IPS-20b (cell line): ENCODE data around the gene PKN2.
A peak's percentile ranks its signal among the peaks of the same experiment; 100 is the strongest.

Experiments used
- H3K27ac ChIP-seq: one replicate; pipeline ENCODE4 v1.5.1; 2013; ENCODE audit warnings: low read length
- H3K27me3 ChIP-seq: 2 replicates; pipeline ENCODE4 v1.6.1; 2013; ENCODE audit warnings: mild to moderate bottlenecking, low read length, inconsistent platforms; ENCODE audit not compliant: insufficient read depth
- H3K36me3 ChIP-seq: 2 replicates; pipeline ENCODE4 v1.6.1; 2013; ENCODE audit warnings: low read depth, mild to moderate bottlenecking, inconsistent platforms, low read length, moderate library complexity; ENCODE audit not compliant: insufficient read depth
- H3K4me1 ChIP-seq: 2 replicates; pipeline ENCODE4 v1.6.1; 2013; ENCODE audit warnings: mild to moderate bottlenecking, control low read depth, inconsistent platforms, low read length, moderate library complexity; ENCODE audit not compliant: insufficient read depth
- H3K4me3 ChIP-seq: 2 replicates; pipeline ENCODE4 v1.5.1; 2013; ENCODE audit warnings: mild to moderate bottlenecking, low read length, inconsistent platforms
- H3K9ac ChIP-seq: 2 replicates; pipeline ENCODE4 v1.6.1; 2013; ENCODE audit warnings: low read depth, mild to moderate bottlenecking, inconsistent platforms, low read length, moderate library complexity
- H3K9me3 ChIP-seq: 2 replicates; pipeline ENCODE4 v1.6.1; 2013; ENCODE audit warnings: mild to moderate bottlenecking, low read depth, low read length, inconsistent platforms; ENCODE audit not compliant: insufficient read depth

The PKN2 gene

DNA sequence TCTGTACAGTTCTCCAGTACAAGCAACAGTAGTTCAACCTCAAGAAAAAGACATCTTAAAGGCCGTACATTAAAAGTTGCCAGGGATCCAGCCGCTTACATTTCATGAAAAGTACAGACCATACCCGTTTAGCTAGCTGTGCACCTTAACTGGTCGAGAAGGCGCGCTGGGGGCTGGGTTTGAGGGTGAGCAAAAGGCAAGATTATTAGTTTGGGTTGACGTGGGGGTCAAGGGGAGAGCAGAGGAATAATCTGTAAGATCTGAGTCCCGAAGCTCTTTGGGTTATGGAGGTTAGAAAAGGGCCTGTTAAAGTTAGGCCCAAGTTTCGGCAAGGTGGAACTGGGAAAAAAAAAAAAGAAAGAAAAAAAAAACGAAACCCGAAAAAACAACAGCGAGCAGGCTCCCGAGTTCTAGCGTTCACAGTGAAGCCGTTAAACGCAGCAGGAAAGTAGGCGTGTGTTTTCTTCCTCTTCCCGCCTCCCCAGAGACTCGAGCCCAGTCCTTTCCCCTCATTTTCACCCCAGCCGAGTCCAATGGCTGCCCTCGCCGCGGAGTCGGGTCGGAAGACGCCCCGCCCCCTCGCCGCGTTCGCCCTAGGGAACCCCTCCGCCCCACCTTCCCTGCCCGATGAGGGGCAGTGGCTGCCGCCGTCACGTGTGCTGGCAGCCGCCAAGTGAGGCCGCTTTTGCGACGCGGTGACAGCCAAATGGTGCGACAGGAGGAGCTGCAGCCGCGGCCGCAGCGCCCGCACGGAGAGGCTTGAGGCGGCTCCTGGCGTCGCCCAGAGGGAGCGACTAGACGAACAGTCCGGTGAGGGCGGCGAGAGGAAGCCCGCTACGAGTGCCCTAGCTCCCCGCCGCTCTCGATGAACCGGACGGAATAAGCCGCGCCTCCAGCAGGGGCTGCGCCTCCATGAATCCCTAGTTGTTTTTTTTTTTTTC is at the start of gene PKN2:
PKN2 (plus strand) TSS at position 733 of the 941 bp plus-strand sequence. CDS start 308 bp downstream, outside the sequence.
- H3K9ac ChIP-seq = peak within 1 kb of the TSS; percentile 96
- no peaks in the 10 kb centered on the region for H3K9me3 ChIP-seq
- H3K4me1 ChIP-seq = peaks cover 4% of the 10 kb centered on the region; the same call in 1 of the 2 replicates
- H3K36me3 ChIP-seq = no peaks in the 10 kb centered on the region
- H3K27ac ChIP-seq = peak within 1 kb of the TSS; percentile 96
- H3K27me3 ChIP-seq = no peaks in the 10 kb centered on the region
- peak within 1 kb of the TSS; percentile 88 for H3K4me3 ChIP-seq

DNA sequence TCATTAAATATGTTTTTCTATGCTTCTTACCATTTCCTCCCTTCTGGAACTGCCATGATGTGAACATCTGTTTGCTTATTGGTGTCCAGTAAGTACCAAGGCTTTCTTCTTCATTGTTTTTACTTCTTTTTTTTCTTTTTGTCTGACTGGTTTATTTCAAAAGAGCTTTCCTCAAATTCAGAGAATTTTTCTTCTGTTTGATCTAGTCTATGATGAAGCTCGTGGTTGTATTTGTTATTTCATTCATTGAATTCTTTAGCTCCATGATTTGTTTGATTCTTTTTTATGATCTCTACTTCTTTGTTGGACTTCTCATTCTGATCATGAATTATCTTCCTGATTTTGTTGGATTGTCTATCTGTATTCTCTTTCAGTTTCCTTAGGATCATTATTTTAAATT is 49.5 kb upstream of the PKN2 start:
- no peaks in the 10 kb centered on the region for H3K27me3 ChIP-seq
- no peaks in the 10 kb centered on the region for H3K4me1 ChIP-seq
- H3K4me3 ChIP-seq = no peak overlapping the region
- no peak overlapping the region for H3K9ac ChIP-seq
- H3K9me3 ChIP-seq = no peaks in the 10 kb centered on the region
- no peak overlapping the region for H3K27ac ChIP-seq
- no peaks in the 10 kb centered on the region for H3K36me3 ChIP-seq

DNA sequence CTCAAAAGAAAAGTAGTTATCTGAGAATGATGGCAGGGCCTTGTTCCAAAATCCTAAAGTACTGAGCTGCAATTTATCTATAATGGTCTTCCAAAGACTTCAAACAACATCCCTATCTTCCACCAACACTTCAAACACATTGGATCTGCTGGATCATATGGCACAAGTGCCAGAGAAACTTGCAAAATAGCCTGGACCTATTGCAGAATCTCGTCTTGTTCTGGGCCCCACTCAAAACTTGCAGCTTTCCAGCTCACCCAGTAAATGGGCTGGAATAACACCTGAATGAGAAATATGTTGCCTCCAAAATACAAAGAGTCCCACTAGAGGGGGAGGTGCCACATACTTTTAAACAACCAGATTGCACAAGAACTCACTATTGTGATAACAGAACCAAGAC is 44.0 kb upstream of the PKN2 start:
- H3K36me3 ChIP-seq = no peaks in the 10 kb centered on the region
- H3K4me1 ChIP-seq = no peaks in the 10 kb centered on the region
- H3K9ac ChIP-seq = no peak overlapping the region
- H3K4me3 ChIP-seq = no peak overlapping the region
- no peaks in the 10 kb centered on the region for H3K27me3 ChIP-seq
- no peaks in the 10 kb centered on the region for H3K9me3 ChIP-seq
- H3K27ac ChIP-seq = no peak overlapping the region

DNA sequence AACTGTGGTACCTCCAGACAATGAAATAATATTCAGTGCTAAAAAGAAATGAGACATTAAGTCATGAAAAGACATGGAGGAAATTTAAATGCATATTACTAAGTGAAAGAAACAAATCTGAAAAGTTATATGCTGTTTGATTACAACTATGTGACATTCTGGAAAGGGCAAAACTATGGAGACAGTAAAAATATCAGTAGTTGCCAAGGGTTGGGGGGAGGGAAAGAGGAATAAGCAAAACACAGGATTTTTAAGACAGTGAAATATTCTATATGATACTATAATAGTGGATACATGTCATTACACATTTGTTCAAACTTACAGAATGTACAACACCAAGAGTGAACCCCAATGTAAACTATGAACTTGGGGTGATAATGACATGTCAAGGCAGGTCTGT is 38.2 kb upstream of the PKN2 start:
- H3K36me3 ChIP-seq = no peaks in the 10 kb centered on the region
- no peak overlapping the region for H3K4me3 ChIP-seq
- H3K27me3 ChIP-seq = no peaks in the 10 kb centered on the region
- H3K9me3 ChIP-seq = no peaks in the 10 kb centered on the region
- no peak overlapping the region for H3K27ac ChIP-seq
- H3K4me1 ChIP-seq = peaks cover 30% of the 10 kb centered on the region; the same call in 1 of the 2 replicates
- H3K9ac ChIP-seq = no peak overlapping the region

DNA sequence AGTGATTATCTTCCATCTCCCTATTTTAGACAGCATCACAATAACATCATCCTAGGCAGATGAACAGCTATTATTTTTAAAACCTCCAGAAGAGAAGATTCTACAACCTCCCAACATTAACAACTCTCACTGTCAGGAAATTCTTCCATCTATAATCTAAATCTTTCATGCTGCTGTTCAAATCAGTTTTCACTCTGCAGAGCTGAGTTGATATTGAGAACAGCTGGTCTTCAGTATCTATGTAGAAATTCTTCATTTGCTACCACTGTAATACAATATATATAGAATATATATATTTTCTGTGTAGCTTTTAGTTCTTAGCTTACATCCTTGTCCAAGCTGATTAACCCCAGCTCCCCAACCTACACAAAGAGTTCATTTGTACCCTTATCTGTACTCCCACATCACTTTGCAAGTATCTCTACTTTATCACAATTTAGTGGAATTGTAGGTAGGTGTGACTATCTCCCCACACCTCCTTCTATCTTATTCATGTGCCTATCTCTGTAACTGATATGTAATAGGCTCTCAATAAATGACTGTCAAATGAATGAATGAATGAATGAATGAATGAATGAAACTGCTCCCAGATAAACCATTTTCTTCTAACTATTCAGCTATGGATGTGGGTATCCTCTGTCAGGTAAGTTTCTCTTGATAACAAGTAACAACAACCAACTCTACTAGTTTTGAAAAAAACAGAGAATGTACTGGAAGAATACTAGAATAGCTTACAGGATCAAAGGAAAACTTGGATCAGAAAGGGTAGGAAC is 37.4 kb upstream of the PKN2 start:
- H3K9ac ChIP-seq = no peak overlapping the region
- no peaks in the 10 kb centered on the region for H3K9me3 ChIP-seq
- H3K36me3 ChIP-seq = no peaks in the 10 kb centered on the region
- H3K27me3 ChIP-seq = no peaks in the 10 kb centered on the region
- no peak overlapping the region for H3K4me3 ChIP-seq
- H3K27ac ChIP-seq = no peak overlapping the region
- peaks cover 30% of the 10 kb centered on the region; the same call in 1 of the 2 replicates for H3K4me1 ChIP-seq

DNA sequence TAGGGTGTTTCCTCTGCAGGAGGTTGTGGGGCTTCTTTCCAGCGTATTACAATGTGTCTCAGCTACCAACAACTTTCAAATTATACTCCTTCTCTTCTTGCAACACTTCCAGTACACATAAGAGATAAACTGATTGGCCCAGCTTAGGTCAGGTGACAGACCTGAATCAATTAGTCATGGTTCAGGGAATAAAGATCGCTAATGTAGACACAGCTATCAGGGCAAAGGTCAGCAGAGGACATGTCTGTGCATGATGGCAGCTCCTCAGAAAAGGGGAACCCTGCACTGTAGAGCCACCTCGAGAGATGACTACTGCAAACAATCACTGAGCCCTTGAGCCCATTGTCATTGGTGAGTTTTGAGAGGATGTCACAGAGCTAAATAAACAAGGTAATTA is 36.8 kb upstream of the PKN2 start:
- Histone ChIP-seq H3K9me3 (no peaks in the 10 kb centered on the region), H3K27me3 (no peaks in the 10 kb centered on the region), H3K9ac (no peak overlapping the region), H3K27ac (no peak overlapping the region), H3K4me1 (peaks cover 30% of the 10 kb centered on the region; the same call in 1 of the 2 replicates), H3K36me3 (no peaks in the 10 kb centered on the region), H3K4me3 (no peak overlapping the region)

DNA sequence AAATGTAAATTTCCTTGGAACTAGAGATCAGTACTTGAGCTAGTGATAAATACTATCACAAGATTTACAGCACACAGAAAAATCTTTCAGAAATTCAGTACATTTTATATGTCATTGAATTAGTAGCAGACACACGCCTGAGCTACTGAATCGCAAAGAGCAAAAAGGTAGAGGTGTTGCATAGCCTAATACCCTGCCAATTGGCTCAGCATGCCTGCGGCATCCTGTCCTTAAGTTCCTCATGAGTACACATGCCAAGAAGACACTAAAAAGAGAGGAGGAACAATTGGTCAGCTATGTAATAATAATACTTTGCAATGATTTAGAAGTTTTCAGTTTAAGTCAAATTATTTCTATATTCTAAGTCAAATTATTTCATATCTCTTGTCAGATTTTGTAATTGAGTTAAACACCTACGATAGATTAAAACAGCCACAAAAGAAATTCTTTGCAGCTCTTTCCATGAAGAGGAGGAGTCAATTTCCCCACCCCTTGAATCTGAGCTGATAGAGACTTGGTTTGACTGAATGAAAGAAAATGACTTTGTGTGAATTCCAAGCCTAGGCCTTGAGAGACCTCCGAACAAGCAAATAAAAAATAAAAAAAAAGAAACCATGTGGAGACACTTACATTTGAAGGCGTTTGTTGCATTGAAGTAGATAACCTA is 36.2 kb upstream of the PKN2 start:
- Histone ChIP-seq H3K4me3 (no peak overlapping the region), H3K4me1 (peaks cover 30% of the 10 kb centered on the region; the same call in 1 of the 2 replicates), H3K36me3 (no peaks in the 10 kb centered on the region), H3K27ac (no peak overlapping the region), H3K9me3 (no peaks in the 10 kb centered on the region), H3K9ac (no peak overlapping the region), H3K27me3 (no peaks in the 10 kb centered on the region)

DNA sequence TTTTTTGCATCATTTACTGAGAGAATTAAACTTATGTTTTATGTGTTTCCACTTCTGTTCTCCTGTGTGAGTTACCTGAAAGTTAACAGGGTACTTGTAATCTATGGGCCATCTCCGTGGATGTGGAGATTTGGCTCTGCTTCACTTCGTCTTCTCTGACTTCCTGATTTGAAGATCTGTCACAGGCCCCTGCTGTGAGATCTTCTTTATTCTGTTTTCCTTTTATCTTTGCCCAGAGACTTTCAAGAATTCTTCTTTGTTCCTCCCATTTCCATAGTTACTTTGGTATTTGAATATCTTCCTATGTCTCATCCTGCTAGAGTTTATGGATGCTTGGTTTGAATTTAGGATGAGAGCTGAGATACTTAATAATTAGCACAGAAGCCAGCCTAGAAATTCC is 35.4 kb upstream of the PKN2 start:
- Histone ChIP-seq H3K4me1 (peaks cover 30% of the 10 kb centered on the region; the same call in 1 of the 2 replicates), H3K27ac (no peak overlapping the region), H3K27me3 (no peaks in the 10 kb centered on the region), H3K36me3 (no peaks in the 10 kb centered on the region), H3K9me3 (no peaks in the 10 kb centered on the region), H3K4me3 (0 out of 2 replicates have a peak overlapping the region, but pooled peaks have one; percentile 29), H3K9ac (no peak overlapping the region)

DNA sequence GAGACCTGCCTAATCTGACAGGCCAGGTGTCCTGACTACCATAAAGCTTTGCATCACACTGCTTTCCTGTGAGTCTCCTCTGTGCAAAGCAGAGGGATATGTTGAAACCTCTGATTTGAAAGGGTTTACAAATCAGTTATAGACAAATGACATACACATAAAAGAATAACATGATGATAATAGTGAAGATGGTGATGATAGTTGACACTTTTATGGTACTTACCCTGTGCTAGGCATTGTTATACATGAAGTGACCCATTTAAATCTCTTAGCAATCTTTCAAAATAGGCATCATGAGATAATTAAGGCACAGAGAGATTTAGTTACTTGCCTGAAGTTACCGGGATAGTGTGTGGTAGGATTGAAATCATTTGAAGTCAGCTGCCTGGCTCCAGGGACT is 34.1 kb upstream of the PKN2 start:
- Histone ChIP-seq H3K4me1 (peaks cover 30% of the 10 kb centered on the region; the same call in 1 of the 2 replicates), H3K9ac (no peak overlapping the region), H3K27ac (no peak overlapping the region), H3K36me3 (no peaks in the 10 kb centered on the region), H3K4me3 (no peak overlapping the region), H3K9me3 (no peaks in the 10 kb centered on the region), H3K27me3 (no peaks in the 10 kb centered on the region)

DNA sequence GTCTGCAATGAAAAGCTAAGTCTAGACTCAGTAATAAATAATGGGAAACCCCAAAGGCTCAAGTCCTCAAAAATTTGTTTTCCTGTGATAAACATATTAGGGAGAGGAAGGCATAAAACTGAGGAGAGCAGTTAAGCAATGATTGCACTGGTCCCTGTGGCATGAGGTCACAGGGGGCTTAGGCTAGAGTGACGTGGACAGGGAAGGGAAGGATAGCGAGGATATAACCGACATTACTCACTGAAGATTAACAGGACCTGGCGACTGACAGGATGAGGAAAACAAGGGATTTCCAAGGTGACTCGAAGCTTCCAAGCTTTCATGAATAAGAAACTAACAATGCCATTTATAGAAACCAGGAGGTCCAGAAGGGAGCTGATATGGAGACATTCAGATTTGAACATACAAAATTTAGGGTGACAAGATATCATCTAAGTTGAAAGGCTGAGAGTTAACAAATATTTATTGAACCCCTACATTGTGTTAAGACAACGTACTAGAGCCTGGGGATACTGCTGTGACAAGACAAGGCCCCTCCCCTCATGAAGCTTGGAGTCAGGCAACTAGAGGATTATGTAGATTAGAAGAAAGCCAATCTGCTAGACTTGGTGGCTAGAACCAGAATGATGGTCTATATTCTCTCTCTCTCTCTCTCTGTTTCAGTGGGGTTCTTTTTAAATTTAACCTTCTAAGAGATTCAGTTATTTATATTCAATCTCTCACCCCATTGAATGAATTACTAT is 33.2 kb upstream of the PKN2 start:
- H3K4me1 ChIP-seq = peaks cover 30% of the 10 kb centered on the region; the same call in 1 of the 2 replicates
- no peaks in the 10 kb centered on the region for H3K27me3 ChIP-seq
- no peak overlapping the region for H3K27ac ChIP-seq
- no peak overlapping the region for H3K9ac ChIP-seq
- no peaks in the 10 kb centered on the region for H3K9me3 ChIP-seq
- H3K4me3 ChIP-seq = no peak overlapping the region
- no peaks in the 10 kb centered on the region for H3K36me3 ChIP-seq

DNA sequence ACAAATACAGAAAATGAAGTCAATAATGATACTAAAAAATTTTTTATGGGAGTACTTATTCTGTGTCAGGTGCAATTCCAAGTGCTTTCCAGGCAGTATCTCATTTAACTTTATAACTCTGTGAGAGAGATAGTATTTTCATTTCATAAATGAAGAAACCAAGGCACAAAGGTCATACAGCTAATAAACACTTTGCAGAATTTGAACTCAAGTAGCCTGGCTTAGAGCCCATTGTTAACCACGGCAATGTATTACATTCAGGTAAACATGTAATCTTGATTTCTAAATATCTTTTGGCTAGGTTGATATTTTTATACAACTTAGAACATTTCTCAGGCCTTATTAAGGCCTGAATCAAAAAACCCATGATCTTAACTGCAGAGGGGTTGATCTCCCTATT is 28.9 kb upstream of the PKN2 start:
- Histone ChIP-seq H3K4me3 (no peak overlapping the region), H3K27me3 (no peaks in the 10 kb centered on the region), H3K36me3 (no peaks in the 10 kb centered on the region), H3K9ac (no peak overlapping the region), H3K9me3 (no peaks in the 10 kb centered on the region), H3K27ac (no peak overlapping the region), H3K4me1 (peaks cover 3% of the 10 kb centered on the region; the same call in 1 of the 2 replicates)
